ENCODE measurements around the gene PON1.

PON1 gene

DNA sequence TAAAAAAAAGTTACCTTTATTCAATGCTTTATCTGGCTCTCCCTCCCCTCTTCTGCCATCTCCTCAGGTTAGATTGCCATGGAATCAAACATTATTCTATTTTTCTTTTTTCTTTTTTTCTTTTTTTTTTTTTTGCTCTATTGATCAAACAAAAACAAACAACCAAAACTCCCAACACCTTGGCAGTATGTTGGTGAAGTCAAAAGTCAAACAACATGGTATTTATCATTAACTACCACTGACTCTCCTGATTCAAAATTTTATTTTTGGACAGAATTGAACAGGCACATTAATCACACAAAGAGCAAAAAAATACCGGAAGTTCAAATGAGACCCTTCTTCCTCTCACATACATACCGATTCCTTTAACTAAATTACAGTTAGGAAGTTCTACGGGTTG, 6.4 kb downstream of the PON1 start:
- no peak for DNase-seq (ENCODE audit: low read depth in 2 of 2)

DNA sequence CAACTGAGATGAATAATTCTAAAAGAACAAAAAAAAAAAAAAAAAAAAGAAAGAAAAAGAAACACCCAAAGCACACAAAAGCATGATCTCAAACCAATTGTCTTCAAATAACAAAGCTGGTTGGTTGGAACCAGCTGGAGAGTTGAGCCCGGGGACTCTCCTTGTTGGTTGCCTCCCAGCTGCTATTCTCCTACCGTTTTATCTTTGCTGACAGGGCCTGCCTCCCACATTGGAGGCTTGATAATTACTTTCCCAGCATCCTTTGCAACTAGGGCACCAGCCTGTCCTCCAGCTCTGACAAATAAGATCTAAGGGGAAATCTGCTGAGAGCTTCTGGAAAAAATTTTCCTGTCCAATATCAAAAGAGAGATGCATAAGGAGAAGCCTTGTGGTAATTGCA, 6.8 kb downstream of the PON1 start:
- no peak for DNase-seq (ENCODE audit: low read depth in 2 of 2)

DNA sequence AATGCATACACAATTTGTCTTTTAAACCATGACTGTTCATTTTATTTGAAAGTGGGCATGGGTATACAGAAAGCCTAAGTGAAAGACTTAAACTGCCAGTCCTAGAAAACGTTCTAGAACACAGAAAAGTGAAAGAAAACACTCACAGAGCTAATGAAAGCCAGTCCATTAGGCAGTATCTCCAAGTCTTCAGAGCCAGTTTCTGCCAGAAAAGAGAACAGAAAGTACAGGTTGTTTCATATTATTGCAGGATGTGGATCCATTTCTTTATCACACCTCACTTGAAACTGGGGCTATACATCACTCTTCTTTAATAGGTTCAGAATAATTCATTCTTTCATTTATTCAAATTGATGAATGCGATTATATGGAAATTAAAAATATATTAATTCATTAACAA, 7.7 kb downstream of the PON1 start:
- DNase-seq (ENCODE audit: low read depth in 2 of 2) = no peak

DNA sequence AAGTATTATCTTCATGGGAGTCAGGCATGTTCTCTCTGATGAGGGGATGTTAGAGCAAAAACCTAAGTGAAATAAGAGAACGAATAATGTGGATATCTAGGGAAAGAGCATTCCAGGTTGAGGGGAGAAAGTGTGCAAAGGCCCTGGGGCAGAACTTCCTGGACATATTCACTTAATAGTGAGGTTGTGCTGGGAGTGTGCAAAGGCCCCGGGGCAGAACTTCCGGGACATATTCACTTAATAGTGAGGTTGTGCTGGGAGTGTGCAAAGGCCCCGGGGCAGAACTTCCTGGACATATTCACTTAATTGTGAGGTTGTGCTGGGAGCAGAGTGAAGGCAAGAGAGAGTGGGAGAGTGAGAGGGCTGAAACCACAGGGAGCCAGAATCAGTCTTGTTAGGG, 11.8 kb downstream of the PON1 start:
- DNase-seq (ENCODE audit: low read depth in 2 of 2) = no peak

DNA sequence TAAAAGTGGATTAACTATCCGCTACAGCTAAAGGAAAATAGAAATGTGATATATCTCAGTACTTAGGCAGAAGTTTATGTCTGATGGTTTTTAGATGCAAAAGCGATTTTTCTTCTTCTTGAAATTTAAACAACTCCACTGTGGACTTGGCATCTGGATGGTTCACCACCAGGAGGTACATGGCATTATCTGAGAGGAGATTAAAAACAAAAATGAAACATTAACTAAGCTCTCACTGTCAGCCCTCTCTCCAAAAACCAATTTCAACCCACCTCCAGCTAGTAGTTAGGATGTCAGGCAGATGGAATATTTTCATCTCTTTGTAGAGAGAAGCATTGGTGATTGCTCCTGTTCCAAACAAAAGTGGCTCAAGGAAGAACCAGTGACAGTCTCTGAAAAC, 12.9 kb downstream of the PON1 start:
- no peak for DNase-seq (ENCODE audit: low read depth in 2 of 2)

DNA sequence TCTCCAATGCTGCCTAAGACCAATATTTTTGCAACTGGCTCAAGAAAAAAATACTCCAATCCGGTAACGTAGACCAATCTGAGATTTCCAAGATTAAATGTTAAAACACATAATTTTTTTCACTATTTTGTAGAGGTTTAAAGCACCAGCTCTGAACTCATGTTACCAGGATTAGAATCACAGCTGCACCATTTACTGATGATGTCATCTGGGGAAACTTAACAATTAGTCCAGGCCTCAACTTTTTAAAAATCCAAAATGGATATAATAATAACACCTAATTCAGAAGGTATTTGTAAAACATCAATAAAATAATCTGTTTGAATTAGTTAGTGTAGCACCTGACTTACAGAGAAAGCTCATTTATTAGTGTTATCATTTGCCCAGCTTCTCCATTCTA, 14.4 kb downstream of the PON1 start:
- no peak for DNase-seq (ENCODE audit: low read depth in 2 of 2)

DNA sequence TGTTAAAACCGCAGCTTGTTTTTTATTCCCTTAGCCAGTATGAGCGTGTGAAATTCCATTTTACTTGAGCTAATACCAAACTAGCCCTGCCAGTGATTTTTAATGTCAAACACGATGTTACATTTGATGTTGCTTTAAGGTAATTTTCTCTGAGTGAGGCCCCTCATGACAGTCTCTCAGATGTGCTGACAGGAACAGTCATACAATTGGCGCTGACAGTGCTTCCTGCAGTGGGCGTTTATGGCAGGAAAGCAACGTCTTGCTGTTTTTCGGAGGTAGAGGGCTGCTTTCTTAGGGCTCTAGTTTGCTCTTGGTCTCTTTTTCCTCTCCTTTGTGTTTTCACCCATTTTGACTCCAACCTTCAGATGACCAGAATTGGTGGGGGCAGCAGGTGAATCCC, 19.3 kb downstream of the PON1 start:
- DNase-seq (ENCODE audit: low read depth in 2 of 2) = no peak

DNA sequence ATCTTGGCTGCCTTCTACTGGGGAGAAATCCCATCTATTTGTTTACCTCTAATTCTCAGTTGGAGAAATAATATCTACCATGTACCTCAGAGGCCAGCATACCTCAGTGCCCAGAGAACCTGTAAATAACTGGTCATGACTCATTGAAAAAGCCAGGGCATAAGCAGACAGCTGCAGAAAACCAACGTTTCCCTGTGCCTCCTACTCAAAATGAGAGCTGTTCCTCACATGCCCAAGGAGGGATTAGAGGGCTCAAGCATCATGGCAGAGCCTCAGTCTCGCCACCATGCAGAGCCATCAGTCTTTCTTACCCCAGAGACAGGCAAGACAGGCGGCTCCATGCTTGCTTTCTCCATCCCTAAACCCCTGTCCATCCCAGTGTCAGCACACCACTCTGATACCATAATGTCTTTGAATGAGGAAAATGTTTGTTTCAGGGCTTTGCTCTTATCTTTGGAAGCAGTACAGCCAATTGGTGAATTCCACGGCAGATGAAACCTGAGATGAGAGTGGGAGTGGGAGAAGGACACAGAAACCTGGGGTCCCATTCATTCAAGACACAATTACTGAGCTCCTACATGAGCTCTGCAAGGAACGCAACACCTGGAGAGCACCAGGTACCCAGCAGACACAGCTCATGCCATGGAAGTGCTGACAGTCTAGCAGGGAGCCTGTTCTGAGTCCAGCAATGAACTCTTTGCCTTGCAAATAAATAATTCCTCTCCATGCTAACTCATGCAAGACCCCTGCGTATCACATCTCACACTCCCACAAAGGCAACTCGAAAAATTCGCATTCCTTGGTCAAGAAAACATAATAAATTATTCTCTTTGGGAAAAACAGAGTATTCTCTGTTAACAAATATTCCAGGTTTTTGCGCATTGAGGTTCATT, 21.1 kb downstream of the PON1 start:
- DNase-seq (ENCODE audit: low read depth in 2 of 2) = no peak

DNA sequence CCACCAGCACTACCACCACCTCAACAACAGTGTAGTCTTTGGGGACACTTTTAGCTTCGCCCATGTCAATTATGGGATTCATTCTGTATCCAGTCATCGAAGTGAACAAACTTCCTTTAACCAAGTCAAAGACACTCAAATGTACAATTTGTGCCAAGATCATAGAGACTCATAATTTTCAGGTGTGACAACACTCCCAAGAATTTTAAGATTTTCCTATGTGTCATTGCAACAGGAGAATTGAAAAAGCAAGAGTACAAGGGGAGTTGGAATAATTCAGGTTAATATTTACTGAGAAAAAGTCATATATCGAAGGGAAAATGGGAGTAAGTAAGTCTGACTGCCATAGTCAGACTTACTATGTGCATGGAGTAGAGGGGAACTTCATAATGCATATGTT, 26.2 kb downstream of the PON1 start:
- DNase-seq (ENCODE audit: low read depth in 2 of 2) = no peak

DNA sequence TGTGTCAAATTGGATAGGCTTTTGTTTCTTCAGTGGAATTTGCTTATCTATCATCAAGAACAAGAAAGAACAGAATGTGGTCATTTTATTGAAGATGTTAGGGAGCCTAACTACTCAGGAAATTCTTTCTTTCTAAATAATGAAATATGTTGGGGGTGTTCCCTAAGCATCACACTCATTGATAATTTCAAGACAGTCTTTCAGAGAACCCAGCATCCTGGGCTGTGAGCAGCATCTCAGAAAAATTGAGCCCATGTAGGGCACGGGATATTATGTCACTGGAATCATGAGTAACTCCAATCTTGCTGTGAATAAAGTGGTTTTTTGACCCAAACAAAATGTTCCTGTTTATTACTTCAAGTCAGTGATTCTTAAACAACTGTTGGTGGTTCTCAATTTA, 27.3 kb downstream of the PON1 start:
- no peak for DNase-seq (ENCODE audit: low read depth in 2 of 2)

DNA sequence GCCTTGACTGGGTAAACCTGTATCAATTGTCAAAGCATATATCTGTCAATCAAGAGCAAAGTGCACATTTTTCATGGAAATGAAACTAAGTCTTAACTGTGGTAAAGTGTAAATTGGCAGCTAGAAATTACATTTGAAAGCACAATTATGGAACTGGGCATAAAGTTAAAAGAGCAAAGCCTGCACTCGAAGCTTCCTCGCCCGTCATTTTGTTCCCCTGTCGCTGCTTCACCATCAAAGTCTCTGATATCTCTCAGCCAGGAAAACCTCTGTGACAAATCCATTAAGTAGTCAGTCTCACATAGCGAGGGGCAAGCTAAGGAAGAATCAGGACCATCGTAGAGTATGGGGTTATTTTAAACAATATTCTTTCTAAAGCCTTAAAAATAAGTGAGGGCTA, 27.9 kb downstream of the PON1 start:
- no peak for DNase-seq (ENCODE audit: low read depth in 2 of 2)

DNA sequence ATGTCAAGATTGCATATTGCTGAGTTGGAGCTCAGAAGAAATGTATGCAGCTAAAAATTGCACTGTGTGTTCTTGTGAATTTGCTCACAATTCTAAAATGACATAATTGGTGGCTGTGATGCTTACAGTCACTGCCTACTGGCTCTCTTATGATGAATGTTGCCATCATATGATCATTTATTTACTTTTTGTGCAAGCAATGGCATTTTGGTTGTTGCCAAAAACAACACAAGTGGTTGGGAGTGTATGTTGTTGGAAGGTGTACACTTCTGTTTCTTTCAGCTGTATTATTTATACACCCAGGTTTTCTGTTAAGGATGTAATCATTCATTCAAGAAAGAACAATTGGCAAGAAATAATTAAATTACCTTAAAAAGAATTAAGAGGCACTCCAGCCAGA, 28.9 kb downstream of the PON1 start:
- DNase-seq (ENCODE audit: low read depth in 2 of 2) = no peak

DNA sequence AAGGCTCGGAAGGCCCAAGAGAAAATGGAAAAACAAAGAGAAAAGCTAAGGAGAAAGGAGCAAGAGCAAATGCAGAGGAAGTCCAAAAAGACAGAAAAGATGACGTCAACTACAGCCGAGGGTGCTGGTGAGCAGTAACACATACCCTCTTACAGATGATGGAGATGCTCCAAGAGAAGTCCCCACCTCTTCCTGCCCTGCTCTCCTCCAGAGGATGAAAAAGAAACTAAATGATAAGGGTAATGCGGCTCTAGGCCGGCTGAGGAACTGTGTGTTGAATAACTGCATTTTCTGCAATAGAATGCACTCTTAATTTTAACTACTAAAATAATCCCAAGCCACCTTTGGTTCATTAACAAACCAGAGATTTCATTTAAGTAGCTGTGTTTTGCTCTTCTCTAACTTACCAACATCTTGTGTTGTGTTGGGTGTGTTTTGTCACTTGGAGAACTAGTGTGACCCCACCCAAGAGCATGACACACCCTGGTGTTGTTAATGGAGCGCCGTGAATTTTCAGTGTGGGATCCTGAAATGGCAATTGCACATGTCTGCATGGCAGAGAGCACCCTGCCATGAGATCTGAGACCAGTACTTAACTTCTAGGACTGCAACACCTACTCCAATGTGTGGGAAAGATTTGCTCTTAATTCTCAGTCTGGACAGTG, 34.0 kb downstream of the PON1 start:
- DNase-seq (ENCODE audit: low read depth in 2 of 2) = no peak

DNA sequence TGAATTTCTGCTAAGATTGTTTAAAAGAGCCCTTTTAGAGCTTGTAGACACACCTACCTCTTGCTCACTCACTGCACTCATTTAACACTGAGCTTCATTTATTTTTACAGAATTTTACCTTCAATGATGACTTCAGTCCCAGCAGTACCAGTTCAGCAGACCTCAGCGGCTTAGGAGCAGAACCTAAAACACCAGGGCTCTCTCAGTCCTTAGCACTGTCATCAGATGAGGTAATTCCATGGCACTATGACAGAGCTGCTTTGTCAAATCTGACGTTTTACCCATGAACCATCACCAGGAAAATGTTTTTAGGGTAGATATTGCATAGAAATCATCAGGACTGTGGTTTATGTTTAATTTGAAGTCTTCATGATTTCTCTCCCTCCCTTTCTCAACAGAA, 38.2 kb downstream of the PON1 start:
- no peak for DNase-seq (ENCODE audit: low read depth in 2 of 2)

DNA sequence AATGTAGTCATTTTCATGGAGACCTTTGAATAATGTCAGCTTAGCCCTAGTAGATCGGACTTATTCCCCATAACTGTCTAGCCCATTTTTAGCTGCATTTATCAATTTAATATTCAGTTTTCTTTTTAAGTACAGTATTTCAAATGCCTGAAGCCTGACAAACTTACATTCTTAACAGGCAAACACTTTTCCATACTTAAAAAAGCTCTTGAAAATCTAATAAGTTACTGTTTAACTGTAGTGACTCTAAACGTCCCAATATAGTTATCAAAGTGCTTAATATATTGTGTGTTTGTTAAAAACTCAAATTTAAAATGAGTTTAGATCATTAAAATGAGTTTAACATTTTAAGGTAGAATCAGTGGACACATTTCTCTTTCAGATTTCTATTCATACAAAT, 44.9 kb downstream of the PON1 start:
- DNase-seq (ENCODE audit: low read depth in 2 of 2) = no peak

DNA sequence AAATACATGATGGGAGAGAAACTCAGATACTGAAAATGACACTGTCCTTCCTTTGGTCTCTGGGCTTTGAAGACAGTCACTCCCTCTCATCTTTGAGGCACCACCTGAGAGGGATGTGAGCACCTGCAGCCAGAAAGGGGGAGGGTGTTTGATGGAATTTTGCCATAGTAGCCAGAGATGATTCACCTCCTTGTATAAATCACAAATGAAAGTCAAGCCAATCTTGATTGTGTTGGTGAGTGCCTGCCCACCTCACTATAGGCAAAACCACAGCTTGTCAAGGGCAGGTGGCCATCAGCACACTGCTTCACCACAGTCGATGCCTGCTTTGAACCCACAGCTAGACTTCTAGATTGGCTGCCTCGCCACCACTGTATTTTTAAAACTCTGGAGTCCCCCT, 48.2 kb downstream of the PON1 start:
- DNase-seq (ENCODE audit: low read depth in 2 of 2) = no peak

DNA sequence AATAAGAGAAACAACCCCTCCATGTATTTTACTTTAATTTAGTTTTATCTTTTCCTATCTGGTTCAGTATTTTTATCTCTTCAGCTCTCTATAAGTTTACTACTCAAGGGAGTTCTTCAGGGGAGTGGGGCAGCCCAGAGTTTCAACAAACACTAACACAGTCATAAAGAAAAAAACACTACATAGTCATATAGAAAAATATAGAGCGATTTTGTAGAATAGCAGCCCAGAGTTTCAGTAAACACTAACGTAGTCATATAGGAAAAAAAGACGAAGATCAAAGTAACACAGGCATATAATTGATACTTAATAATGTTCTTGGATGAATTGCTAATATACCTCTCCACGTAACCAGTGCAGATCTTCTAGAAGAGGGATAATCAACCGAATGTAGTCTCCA, 54.7 kb downstream of the PON1 start:
- no peak for DNase-seq (ENCODE audit: low read depth in 2 of 2)

DNA sequence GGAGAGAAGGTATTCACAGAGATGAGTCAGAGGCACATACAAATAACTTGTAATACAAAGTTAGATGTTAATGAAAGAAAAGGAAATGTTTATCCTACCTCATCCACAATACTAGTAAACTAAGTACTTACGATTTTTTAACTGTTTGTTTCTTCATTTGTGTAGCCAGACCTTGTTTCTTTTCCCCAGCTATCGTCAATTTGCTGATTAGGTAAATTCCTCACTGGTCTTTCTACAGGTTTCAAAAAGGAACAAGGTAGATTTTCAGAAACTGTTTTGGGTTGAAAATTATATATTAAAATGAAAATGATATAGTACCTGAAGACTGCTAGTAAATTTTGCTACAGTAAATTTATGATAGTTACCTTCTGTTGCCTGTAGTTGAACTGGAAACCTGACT, 56.6 kb downstream of the PON1 start:
- DNase-seq (ENCODE audit: low read depth in 2 of 2) = no peak

DNA sequence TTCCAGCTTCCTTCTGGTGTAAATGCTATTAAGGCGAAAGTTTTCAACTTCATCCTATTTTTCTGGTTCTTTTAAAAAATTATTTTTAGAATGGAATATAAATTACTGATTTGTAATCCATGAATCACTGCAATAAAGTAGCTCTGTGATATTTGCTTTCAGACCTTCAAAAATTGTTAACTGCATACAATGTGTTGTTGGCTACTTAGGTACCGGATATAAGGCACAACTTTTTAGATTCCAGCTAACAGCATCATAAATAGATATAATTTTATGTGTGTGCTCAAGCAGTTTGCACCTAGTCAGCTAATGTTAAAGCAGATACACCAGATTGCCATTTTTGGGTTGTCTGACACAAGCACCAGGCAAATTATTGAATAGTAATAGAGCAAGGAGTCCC, 58.7 kb downstream of the PON1 start:
- no peak for DNase-seq (ENCODE audit: low read depth in 2 of 2)

DNA sequence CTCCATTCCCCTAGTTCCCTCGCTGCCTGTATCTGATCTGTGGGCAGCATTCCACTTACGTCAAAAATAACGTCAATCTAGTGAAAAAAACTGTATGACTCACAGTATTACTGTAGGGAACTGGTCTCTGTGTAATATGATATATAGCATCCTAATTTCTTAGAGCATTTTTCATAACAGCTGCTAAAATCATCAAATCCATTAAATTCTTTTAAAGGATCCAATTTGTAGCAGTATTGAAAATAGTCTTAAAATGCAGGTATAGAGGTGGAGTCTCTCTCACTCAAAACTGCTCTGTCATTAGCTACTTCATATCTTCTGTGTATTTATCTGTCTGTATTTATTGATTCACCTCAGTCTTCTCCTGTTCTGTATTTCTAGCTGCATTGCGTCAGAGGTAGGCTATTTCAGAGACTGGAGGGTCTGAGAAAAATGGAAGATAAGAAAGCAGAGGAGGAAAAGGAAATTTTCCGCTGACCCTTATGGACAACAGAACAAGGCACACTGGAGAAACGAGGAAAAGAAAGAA, 59.9 kb downstream of the PON1 start:
- DNase-seq (ENCODE audit: low read depth in 2 of 2) = no peak

DNA sequence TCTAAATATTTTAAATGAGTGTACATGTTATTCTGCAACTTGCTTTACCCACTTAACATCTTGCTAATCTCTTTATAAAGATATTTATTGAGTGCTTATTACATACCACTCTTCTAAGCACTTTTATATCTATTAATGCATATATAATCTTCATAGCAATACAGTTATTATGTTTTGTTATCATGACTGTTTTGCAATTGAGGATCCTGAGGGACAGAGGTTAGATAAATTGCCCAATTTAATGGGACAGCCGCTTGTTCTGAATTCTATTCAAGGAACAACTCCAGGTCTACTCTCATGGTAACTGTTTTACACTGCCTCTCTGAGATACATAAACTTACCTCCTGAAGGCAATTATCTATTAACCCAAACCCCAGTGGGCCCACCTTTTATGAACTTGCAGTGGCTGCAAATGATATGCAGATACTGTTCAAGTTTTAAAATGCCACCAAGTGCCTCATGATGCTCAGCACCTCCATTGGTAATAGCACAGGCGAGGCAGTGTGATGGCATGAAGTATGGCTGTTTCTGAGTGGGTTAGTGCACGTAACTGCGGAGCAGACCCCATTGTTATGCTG, 60.5 kb downstream of the PON1 start:
- no peak for DNase-seq (ENCODE audit: low read depth in 2 of 2)

DNA sequence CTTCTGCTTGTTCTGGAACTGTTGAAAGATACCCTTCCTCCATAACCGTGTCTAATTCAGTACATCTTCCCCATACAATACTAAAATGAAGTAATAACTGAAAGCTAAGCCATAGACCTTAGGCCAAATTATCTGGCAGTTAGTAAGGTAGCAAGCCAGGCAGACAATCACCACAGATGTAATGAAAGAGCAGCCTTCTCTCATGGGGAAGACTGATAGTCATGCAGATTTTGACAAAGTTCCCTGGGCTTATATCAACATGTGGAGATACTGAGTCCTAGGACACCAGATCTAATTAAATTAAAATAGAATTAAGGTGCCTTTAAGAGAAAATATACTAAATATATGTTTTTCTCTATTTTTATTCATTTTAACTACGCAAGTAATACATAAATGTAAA, 61.5 kb downstream of the PON1 start:
- DNase-seq (ENCODE audit: low read depth in 2 of 2) = no peak

DNA sequence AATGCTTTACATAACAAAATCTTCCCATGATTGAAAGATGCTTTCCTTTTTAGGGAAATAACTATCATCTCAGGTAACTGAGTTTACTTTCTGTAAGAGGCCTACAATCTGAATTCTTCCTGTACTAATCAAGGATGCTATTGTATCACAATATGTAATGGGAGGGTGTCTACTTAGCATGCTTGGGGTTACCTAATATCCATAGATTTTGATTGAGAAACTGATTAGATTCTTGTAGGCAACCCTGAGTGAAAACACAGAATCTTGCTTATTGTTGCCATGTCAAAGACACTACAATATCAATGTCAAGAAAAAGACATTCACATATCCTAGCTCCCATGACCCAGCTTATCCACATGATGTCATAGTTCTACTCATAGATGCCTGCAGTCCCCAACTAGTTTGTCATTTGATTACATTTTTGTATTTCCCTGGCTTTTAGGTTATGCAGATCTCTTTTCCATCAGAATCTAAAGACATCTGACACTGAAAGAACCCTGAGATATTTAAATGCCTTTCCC, 62.4 kb downstream of the PON1 start:
- DNase-seq (ENCODE audit: low read depth in 2 of 2) = no peak
